ENCODE measurements around the gene PDZD7. TPM values are rescaled to one million over a fixed set of nuclear protein-coding genes. Genes with fewer than 3 reads are reported as not detected.

The PDZD7 gene
- total and polyA plus RNA-seq, 9 of the 15 experiments (the other 6 are each of a cell fraction or from before 2014, with no cell fraction given), result 0.04 to 0.24 (median 0.08) TPM; not detected in 3

DNA sequence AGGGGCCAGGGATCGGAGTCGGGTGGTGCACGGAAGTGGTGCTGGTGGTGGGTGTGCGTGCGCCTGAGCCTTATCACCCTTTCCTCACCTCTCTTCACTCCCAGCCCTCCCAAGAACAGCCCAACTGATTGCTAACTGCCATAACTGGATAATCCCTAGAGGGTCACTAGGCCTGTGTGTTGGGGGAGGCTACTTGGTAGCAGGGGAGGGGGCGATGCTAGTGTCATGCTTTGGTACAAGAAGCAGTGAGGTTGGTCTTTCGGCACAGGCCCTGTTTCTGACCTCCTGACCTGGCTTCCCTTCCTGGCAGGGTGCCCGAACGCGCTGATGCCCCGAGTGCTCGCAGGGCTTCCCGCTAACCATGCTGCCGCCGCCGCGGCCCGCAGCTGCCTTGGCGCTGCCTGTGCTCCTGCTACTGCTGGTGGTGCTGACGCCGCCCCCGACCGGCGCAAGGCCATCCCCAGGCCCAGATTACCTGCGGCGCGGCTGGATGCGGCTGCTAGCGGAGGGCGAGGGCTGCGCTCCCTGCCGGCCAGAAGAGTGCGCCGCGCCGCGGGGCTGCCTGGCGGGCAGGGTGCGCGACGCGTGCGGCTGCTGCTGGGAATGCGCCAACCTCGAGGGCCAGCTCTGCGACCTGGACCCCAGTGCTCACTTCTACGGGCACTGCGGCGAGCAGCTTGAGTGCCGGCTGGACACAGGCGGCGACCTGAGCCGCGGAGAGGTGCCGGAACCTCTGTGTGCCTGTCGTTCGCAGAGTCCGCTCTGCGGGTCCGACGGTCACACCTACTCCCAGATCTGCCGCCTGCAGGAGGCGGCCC lies 31.5 kb upstream of the PDZD7 start (continued):
- TF ChIP-seq MYC (IDR thresholded peaks at IDR 0.05; ENCODE audit: low read depth, low read length) (peak; percentile 63; the same call in 1 of the 2 replicates), MYC (CRISPR knock-in tag; IDR thresholded peaks at IDR 0.05; ENCODE audit: borderline replicate concordance, low read depth) (peak; percentile 40; the same call in 1 of the 2 replicates), ZNF644 (tag; IDR thresholded peaks at IDR 0.05; ENCODE audit: low read depth) (no peak), ZNF217 (CRISPR knock-in tag; IDR thresholded peaks at IDR 0.05) (no peak), FOXJ2 (tag; IDR thresholded peaks at IDR 0.05) (no peak), HOXB6 (CRISPR knock-in tag; IDR thresholded peaks at IDR 0.05; ENCODE audit: borderline replicate concordance) (no peak), NELFE (IDR thresholded peaks at IDR 0.05; ENCODE audit: insufficient read depth, insufficient read length) (no peak), ZBED1 (IDR thresholded peaks at IDR 0.05) (no peak)
- TF ChIP-seq, protein P1, sequence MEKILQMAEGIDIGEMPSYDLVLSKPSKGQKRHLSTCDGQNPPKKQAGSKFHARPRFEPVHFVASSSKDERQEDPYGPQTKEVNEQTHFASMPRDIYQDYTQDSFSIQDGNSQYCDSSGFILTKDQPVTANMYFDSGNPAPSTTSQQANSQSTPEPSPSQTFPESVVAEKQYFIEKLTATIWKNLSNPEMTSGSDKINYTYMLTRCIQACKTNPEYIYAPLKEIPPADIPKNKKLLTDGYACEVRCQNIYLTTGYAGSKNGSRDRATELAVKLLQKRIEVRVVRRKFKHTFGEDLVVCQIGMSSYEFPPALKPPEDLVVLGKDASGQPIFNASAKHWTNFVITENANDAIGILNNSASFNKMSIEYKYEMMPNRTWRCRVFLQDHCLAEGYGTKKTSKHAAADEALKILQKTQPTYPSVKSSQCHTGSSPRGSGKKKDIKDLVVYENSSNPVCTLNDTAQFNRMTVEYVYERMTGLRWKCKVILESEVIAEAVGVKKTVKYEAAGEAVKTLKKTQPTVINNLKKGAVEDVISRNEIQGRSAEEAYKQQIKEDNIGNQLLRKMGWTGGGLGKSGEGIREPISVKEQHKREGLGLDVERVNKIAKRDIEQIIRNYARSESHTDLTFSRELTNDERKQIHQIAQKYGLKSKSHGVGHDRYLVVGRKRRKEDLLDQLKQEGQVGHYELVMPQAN (IDR thresholded peaks at IDR 0.05; ENCODE audit: borderline replicate concordance), result no peak
- TF ChIP-seq, protein P2, sequence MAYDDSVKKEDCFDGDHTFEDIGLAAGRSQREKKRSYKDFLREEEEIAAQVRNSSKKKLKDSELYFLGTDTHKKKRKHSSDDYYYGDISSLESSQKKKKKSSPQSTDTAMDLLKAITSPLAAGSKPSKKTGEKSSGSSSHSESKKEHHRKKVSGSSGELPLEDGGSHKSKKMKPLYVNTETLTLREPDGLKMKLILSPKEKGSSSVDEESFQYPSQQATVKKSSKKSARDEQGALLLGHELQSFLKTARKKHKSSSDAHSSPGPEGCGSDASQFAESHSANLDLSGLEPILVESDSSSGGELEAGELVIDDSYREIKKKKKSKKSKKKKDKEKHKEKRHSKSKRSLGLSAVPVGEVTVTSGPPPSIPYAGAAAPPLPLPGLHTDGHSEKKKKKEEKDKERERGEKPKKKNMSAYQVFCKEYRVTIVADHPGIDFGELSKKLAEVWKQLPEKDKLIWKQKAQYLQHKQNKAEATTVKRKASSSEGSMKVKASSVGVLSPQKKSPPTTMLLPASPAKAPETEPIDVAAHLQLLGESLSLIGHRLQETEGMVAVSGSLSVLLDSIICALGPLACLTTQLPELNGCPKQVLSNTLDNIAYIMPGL (CRISPR knock-in tag; IDR thresholded peaks at IDR 0.05), result no peak
- TF ChIP-seq, protein P3, sequence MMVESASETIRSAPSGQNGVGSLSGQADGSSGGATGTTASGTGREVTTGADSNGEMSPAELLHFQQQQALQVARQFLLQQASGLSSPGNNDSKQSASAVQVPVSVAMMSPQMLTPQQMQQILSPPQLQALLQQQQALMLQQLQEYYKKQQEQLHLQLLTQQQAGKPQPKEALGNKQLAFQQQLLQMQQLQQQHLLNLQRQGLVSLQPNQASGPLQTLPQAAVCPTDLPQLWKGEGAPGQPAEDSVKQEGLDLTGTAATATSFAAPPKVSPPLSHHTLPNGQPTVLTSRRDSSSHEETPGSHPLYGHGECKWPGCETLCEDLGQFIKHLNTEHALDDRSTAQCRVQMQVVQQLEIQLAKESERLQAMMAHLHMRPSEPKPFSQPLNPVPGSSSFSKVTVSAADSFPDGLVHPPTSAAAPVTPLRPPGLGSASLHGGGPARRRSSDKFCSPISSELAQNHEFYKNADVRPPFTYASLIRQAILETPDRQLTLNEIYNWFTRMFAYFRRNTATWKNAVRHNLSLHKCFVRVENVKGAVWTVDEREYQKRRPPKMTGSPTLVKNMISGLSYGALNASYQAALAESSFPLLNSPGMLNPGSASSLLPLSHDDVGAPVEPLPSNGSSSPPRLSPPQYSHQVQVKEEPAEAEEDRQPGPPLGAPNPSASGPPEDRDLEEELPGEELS (CRISPR knock-in tag; IDR thresholded peaks at IDR 0.05; ENCODE audit: borderline replicate concordance), result peak; percentile 82; the same call in 1 of the 2 replicates
- TF ChIP-seq, protein P4, sequence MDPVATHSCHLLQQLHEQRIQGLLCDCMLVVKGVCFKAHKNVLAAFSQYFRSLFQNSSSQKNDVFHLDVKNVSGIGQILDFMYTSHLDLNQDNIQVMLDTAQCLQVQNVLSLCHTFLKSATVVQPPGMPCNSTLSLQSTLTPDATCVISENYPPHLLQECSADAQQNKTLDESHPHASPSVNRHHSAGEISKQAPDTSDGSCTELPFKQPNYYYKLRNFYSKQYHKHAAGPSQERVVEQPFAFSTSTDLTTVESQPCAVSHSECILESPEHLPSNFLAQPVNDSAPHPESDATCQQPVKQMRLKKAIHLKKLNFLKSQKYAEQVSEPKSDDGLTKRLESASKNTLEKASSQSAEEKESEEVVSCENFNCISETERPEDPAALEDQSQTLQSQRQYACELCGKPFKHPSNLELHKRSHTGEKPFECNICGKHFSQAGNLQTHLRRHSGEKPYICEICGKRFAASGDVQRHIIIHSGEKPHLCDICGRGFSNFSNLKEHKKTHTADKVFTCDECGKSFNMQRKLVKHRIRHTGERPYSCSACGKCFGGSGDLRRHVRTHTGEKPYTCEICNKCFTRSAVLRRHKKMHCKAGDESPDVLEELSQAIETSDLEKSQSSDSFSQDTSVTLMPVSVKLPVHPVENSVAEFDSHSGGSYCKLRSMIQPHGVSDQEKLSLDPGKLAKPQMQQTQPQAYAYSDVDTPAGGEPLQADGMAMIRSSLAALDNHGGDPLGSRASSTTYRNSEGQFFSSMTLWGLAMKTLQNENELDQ (CRISPR knock-in tag; IDR thresholded peaks at IDR 0.05; ENCODE audit: borderline replicate concordance), result peak; percentile 25; the same call in 1 of the 2 replicates
- TF ChIP-seq, protein P5, sequence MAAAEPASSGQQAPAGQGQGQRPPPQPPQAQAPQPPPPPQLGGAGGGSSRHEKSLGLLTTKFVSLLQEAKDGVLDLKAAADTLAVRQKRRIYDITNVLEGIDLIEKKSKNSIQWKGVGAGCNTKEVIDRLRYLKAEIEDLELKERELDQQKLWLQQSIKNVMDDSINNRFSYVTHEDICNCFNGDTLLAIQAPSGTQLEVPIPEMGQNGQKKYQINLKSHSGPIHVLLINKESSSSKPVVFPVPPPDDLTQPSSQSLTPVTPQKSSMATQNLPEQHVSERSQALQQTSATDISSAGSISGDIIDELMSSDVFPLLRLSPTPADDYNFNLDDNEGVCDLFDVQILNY (CRISPR knock-in tag; IDR thresholded peaks at IDR 0.05), result no peak
- TF ChIP-seq, protein P6, sequence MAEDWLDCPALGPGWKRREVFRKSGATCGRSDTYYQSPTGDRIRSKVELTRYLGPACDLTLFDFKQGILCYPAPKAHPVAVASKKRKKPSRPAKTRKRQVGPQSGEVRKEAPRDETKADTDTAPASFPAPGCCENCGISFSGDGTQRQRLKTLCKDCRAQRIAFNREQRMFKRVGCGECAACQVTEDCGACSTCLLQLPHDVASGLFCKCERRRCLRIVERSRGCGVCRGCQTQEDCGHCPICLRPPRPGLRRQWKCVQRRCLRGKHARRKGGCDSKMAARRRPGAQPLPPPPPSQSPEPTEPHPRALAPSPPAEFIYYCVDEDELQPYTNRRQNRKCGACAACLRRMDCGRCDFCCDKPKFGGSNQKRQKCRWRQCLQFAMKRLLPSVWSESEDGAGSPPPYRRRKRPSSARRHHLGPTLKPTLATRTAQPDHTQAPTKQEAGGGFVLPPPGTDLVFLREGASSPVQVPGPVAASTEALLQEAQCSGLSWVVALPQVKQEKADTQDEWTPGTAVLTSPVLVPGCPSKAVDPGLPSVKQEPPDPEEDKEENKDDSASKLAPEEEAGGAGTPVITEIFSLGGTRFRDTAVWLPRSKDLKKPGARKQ (CRISPR knock-in tag; IDR thresholded peaks at IDR 0.05), result no peak
